GM23338 (cell line): ENCODE results near the gene CMTR1. TPM values are rescaled to one million over a fixed set of nuclear protein-coding genes. Genes with fewer than 3 reads are reported as not detected.

Source experiments
- ATAC-seq: fragments of 200-7000 bp; cut with Tn5 transposase; 3 replicates; pipeline ENCODE4 v1.9.1; 2020
- DNase-seq: peaks from one replicate; pipeline ENCODE4 v3.0.0-alpha.2; 2015; ENCODE audit warnings: low spot score
- H2AFZ ChIP-seq: fragments of 200-600 bp; sonication (generic); 2 replicates; pipeline ENCODE4 v1.8.0; 2016; ENCODE audit warnings: antibody characterized with exemption, mild to moderate bottlenecking, moderate library complexity
- H3F3A ChIP-seq: fragments of 200-600 bp; sonication (generic); replicated peaks from 2 replicates; pipeline ENCODE4 v1.8.0; 2017; ENCODE audit warnings: antibody characterized with exemption, mixed run types, low read depth
- H3K27ac ChIP-seq: fragments of 200-600 bp; sonication (generic); 2 replicates; pipeline ENCODE4 v1.6.1; 2016; ENCODE audit warnings: low read depth
- H3K27me3 ChIP-seq: fragments of 200-600 bp; sonication (generic); 2 replicates; pipeline ENCODE4 v1.8.0; 2016; ENCODE audit warnings: mild to moderate bottlenecking, mixed run types, moderate library complexity; ENCODE audit not compliant: insufficient read depth
- H3K36me3 ChIP-seq: fragments of 200-600 bp; sonication (generic); 2 replicates; pipeline ENCODE4 v1.8.0; 2016; ENCODE audit warnings: mild to moderate bottlenecking; ENCODE audit not compliant: insufficient read depth
- H3K4me1 ChIP-seq: fragments of 200-600 bp; sonication (generic); 2 replicates; pipeline ENCODE4 v1.8.0; 2016; ENCODE audit warnings: mild to moderate bottlenecking, moderate library complexity; ENCODE audit not compliant: insufficient read depth
- H3K4me2 ChIP-seq: fragments of 200-600 bp; sonication (generic); 2 replicates; pipeline ENCODE4 v1.7.1; 2017; ENCODE audit warnings: mixed run types
- H3K4me3 ChIP-seq: fragments of 200-600 bp; sonication (generic); 2 replicates; pipeline ENCODE4 v1.6.1; 2016; ENCODE audit warnings: mixed run types
- H3K79me2 ChIP-seq: fragments of 200-600 bp; sonication (generic); replicated peaks from 2 replicates; pipeline ENCODE4 v1.8.0; 2017; ENCODE audit warnings: mild to moderate bottlenecking; ENCODE audit not compliant: insufficient read depth
- H3K9me2 ChIP-seq: fragments of 200-600 bp; sonication (generic); 2 replicates; pipeline ENCODE4 v1.8.0; 2017; ENCODE audit not compliant: insufficient read depth
- H4K20me1 ChIP-seq: fragments of 200-600 bp; sonication (generic); replicated peaks from 2 replicates; pipeline ENCODE4 v1.8.0; 2017; ENCODE audit warnings: mild to moderate bottlenecking; ENCODE audit not compliant: insufficient read depth
- H3K27ac Mint-ChIP-seq: 2 replicates; pipeline ENCODE4 v1.8.0; 2020; ENCODE audit warnings: inconsistent platforms, mild to moderate bottlenecking, moderate library complexity, mixed read lengths
- H3K27me3 Mint-ChIP-seq: 3 replicates; pipeline ENCODE4 v1.8.0; 2022; ENCODE audit warnings: low read depth, mild to moderate bottlenecking, moderate library complexity, mixed read lengths, inconsistent platforms; ENCODE audit not compliant: insufficient read depth, poor library complexity
- H3K36me3 Mint-ChIP-seq: 3 replicates; pipeline ENCODE4 v1.8.0; 2021; ENCODE audit warnings: low read depth, mild to moderate bottlenecking, inconsistent platforms, moderate library complexity, mixed read lengths
- H3K4me1 Mint-ChIP-seq: 3 replicates; pipeline ENCODE4 v1.8.0; 2020; ENCODE audit warnings: mild to moderate bottlenecking, inconsistent platforms, mixed read lengths
- H3K4me3 Mint-ChIP-seq: 3 replicates; pipeline ENCODE4 v1.8.0; 2021; ENCODE audit warnings: moderate library complexity, mild to moderate bottlenecking, inconsistent platforms, mixed read lengths
- H3K9me3 Mint-ChIP-seq: 3 replicates; pipeline ENCODE4 v1.8.0; 2020; ENCODE audit warnings: moderate library complexity, mild to moderate bottlenecking, inconsistent platforms, mixed read lengths
- CREB1 ChIP-seq: fragments of 250-450 bp; sonication (Bioruptor Pico); IDR thresholded peaks from 2 replicates; pipeline ENCODE4 v1.5.0; 2020; ENCODE audit warnings: low read depth, mild to moderate bottlenecking, moderate library complexity
- CTCF ChIP-seq, 2 experiments: fragments of 200-600 bp in 1 of 2; sonication (generic) in 1 of 2; conservative IDR thresholded peaks; 2 replicates each; pipeline versions ENCODE4 v1.5.1 to v1.6.1; 2016 to 2017; ENCODE audit warnings: antibody characterized with exemption in 2 of 2, low read depth in 2 of 2, mild to moderate bottlenecking in 2 of 2, moderate library complexity in 1 of 2
- ETS1 ChIP-seq: IDR thresholded peaks from 2 replicates; pipeline ENCODE4 v1.6.1; 2016; ENCODE audit warnings: antibody characterized with exemption
- EZH2 ChIP-seq: fragments of 200-600 bp; sonication (generic); IDR thresholded peaks from one replicate; pipeline ENCODE4 v1.8.0; 2017; ENCODE audit warnings: antibody characterized with exemption, mild to moderate bottlenecking, low read depth; ENCODE audit not compliant: unreplicated experiment
- EZH2phosphoT487 ChIP-seq: fragments of 200-600 bp; sonication (generic); IDR thresholded peaks from one replicate; pipeline ENCODE4 v1.8.1; 2018; ENCODE audit warnings: antibody characterized with exemption; ENCODE audit not compliant: unreplicated experiment
- JUNB ChIP-seq: IDR thresholded peaks from one replicate; pipeline ENCODE4 v1.6.1; 2016; ENCODE audit warnings: antibody characterized with exemption; ENCODE audit not compliant: unreplicated experiment
- NANOG ChIP-seq: IDR thresholded peaks from 2 replicates; pipeline ENCODE4 v1.6.1; 2016; ENCODE audit warnings: antibody characterized with exemption, borderline replicate concordance
- POLR2AphosphoS5 ChIP-seq: IDR thresholded peaks from 2 replicates; pipeline ENCODE4 v1.6.1; 2016; ENCODE audit warnings: antibody characterized with exemption, low read depth
- STAT1 ChIP-seq: IDR thresholded peaks from one replicate; pipeline ENCODE4 v1.6.1; 2016; ENCODE audit warnings: antibody characterized with exemption; ENCODE audit not compliant: unreplicated experiment
- ZNF114 ChIP-seq: fragments of 250-450 bp; sonication (Bioruptor Pico); IDR thresholded peaks from 2 replicates; pipeline ENCODE4 v1.5.0; 2020; ENCODE audit warnings: mild to moderate bottlenecking, moderate library complexity
- ZNF331 ChIP-seq: fragments of 250-450 bp; sonication (Bioruptor Pico); IDR thresholded peaks from 2 replicates; pipeline ENCODE4 v1.5.0; 2020; ENCODE audit warnings: low read depth, mild to moderate bottlenecking, moderate library complexity
- ZNF462 ChIP-seq: fragments of 250-450 bp; sonication (Bioruptor Pico); IDR thresholded peaks from 2 replicates; pipeline ENCODE4 v1.5.0; 2020; ENCODE audit warnings: mild to moderate bottlenecking, moderate library complexity
- polyA plus RNA-seq: library from polyadenylated mRNA; unstranded; fragments of >200 nt; fragmentation: Nextera tagmentation; extraction: Ambion mirVana; gene quantifications from 2 replicates; pipeline ENCODE4 v1.2.1, GENCODE V29; 2016
- total RNA-seq: library from RNA; depleted of rRNA; stranded (reverse); fragments of >200 nt; shearing (Covaris generic); gene quantifications from 2 replicates; pipeline ENCODE4 v1.2.3, GENCODE V29; 2014
- TF ChIP-seq, protein P1 (sequence below): IDR thresholded peaks from one replicate; pipeline ENCODE4 v1.6.1; 2018; ENCODE audit warnings: antibody characterized with exemption; ENCODE audit not compliant: unreplicated experiment

The CMTR1 gene
- total and polyA plus RNA-seq, 2 experiments from 2014 or later: 7.3 to 36.4 TPM

DNA sequence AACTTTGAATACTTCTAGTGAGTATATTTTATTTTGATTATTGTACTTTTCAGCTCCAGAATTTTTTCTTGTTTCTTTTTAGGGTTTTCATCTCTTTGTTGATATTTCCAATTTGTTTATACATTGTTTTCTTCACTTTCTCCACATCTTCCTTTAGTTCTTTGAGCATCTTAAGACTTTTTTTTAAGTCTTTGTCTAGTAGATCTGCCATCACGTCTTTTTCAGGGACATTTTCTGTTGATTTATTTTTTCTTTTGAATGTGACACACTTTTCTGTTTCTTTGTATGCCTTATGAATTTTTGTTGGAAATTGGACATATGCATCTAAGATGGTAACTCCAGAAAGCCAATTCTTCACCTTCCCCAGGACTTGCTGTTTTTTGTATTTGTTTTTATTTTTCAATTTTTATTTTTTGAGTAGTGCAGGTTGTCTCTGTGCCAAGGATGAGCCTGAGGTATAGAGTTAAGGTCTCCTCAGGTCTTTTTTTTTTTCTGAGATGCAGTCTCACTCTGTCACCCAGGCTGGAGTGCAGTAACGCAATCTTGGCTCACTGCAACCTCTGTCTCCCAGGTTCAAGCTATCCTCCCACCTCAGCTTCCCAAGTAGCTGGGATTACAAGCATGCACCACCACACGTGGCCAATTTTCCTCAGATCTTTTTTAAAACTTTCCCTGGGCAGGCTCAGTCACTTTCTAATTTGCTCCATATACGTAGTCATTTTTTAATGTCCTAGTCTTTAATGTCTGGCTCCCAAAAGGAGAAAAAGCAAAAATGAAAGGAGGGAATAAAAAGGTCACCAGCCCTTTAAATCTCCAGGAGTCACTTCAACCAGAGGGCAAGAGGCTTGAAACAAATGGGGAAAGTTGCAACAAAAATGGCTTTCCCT lies 6.7 kb upstream of the CMTR1 start:
- no peak overlapping the region for H3K4me3 Mint-ChIP-seq
- TF ChIP-seq ZNF462: no peak
- TF ChIP-seq STAT1: no peak
- TF ChIP-seq ZNF331 (CRISPR knock-in tag): no peak
- TF ChIP-seq CTCF (conservative IDR thresholded peaks at IDR 0.05; ENCODE audit: low read depth in 2 of 2): no peak
- TF ChIP-seq, protein P1, sequence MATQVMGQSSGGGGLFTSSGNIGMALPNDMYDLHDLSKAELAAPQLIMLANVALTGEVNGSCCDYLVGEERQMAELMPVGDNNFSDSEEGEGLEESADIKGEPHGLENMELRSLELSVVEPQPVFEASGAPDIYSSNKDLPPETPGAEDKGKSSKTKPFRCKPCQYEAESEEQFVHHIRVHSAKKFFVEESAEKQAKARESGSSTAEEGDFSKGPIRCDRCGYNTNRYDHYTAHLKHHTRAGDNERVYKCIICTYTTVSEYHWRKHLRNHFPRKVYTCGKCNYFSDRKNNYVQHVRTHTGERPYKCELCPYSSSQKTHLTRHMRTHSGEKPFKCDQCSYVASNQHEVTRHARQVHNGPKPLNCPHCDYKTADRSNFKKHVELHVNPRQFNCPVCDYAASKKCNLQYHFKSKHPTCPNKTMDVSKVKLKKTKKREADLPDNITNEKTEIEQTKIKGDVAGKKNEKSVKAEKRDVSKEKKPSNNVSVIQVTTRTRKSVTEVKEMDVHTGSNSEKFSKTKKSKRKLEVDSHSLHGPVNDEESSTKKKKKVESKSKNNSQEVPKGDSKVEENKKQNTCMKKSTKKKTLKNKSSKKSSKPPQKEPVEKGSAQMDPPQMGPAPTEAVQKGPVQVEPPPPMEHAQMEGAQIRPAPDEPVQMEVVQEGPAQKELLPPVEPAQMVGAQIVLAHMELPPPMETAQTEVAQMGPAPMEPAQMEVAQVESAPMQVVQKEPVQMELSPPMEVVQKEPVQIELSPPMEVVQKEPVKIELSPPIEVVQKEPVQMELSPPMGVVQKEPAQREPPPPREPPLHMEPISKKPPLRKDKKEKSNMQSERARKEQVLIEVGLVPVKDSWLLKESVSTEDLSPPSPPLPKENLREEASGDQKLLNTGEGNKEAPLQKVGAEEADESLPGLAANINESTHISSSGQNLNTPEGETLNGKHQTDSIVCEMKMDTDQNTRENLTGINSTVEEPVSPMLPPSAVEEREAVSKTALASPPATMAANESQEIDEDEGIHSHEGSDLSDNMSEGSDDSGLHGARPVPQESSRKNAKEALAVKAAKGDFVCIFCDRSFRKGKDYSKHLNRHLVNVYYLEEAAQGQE: no peak
- no peak for TF ChIP-seq JUNB
- TF ChIP-seq CREB1 (CRISPR knock-in tag): no peak
- TF ChIP-seq ZNF114: no peak
- TF ChIP-seq NANOG: no peak
- TF ChIP-seq POLR2AphosphoS5: no peak
- no peak for TF ChIP-seq ETS1
- TF ChIP-seq EZH2phosphoT487: no peak
- no peak for TF ChIP-seq EZH2
- Histone ChIP-seq H3K27ac (no peak overlapping the region), H3K79me2 (no peaks in the 10 kb centered on the region), H3F3A (no peaks in the 10 kb centered on the region), H4K20me1 (no peaks in the 10 kb centered on the region), H3K36me3 (no peaks in the 10 kb centered on the region), H3K4me1 (no peaks in the 10 kb centered on the region), H3K9me2 (no peaks in the 10 kb centered on the region), H3K4me2 (no peak overlapping the region), H3K4me3 (no peak overlapping the region), H3K27me3 (no peaks in the 10 kb centered on the region), H2AFZ (no peak overlapping the region)
- DNase-seq: no peak
- H3K36me3 Mint-ChIP-seq: no peaks in the 10 kb centered on the region; the same call in 2 of the 3 replicates
- no peak overlapping the region for H3K27ac Mint-ChIP-seq
- H3K9me3 Mint-ChIP-seq: peaks cover 16% of the 10 kb centered on the region
- no peaks in the 10 kb centered on the region for H3K4me1 Mint-ChIP-seq
- H3K27me3 Mint-ChIP-seq: peaks cover 3% of the 10 kb centered on the region
- no peak for ATAC-seq
